Measurements from ENCODE around the gene IFIH1.

DNA sequence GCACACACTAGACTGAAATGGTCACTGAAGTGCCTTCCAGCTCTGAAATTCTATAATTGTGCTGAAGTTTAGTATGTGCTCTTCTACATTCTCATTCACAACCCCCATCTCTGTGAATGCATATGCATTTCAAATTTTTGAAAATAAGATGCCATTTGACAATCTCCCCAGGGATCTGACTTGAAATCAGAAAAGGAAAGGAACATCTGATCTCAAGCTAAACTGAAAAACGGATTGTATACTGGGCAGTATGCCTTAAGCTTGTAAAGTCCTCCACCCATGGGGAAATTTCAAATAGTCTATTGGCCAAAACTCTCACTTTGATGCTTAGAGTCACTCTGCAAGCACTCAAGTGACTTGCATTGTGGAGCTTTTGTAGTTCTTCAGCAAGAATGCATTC lies 98.1 kb downstream of the IFIH1 start:
- TF ChIP-seq, protein P1, sequence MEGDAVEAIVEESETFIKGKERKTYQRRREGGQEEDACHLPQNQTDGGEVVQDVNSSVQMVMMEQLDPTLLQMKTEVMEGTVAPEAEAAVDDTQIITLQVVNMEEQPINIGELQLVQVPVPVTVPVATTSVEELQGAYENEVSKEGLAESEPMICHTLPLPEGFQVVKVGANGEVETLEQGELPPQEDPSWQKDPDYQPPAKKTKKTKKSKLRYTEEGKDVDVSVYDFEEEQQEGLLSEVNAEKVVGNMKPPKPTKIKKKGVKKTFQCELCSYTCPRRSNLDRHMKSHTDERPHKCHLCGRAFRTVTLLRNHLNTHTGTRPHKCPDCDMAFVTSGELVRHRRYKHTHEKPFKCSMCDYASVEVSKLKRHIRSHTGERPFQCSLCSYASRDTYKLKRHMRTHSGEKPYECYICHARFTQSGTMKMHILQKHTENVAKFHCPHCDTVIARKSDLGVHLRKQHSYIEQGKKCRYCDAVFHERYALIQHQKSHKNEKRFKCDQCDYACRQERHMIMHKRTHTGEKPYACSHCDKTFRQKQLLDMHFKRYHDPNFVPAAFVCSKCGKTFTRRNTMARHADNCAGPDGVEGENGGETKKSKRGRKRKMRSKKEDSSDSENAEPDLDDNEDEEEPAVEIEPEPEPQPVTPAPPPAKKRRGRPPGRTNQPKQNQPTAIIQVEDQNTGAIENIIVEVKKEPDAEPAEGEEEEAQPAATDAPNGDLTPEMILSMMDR (IDR thresholded peaks at IDR 0.05), result no peak
- no peak for TF ChIP-seq POLR2A (IDR thresholded peaks at IDR 0.05)

Data from thyroid gland (tissue), 4 donors.